Neural cell (in vitro differentiated cells): Measurements from ENCODE around the gene PARD3B.

Experiments
- EP300 ChIP-seq: fragments of 450-650 bp; conservative IDR thresholded peaks from 2 replicates; pipeline ENCODE4 v1.6.1; 2014; ENCODE audit warnings: antibody characterized with exemption, mild to moderate bottlenecking, moderate library complexity; ENCODE audit not compliant: poor library complexity, severe bottlenecking
- EZH2 ChIP-seq: fragments of 200-600, 300-800 bp; shearing (Covaris generic), sonication (generic); IDR thresholded peaks from 2 replicates; pipeline ENCODE4 v1.6.1; 2014; ENCODE audit warnings: antibody characterized with exemption, low read length, borderline replicate concordance, mild to moderate bottlenecking; ENCODE audit not compliant: insufficient read depth, poor library complexity, severe bottlenecking
- MXI1 ChIP-seq: fragments of 450-650 bp; conservative IDR thresholded peaks from 2 replicates; pipeline ENCODE4 v1.6.1; 2014; ENCODE audit warnings: antibody characterized with exemption, mild to moderate bottlenecking; ENCODE audit not compliant: poor library complexity, severe bottlenecking
- POLR2AphosphoS5 ChIP-seq: IDR thresholded peaks from 2 replicates; pipeline ENCODE4 v1.6.1; 2012
- RAD21 ChIP-seq: fragments of 450-650 bp; conservative IDR thresholded peaks from 2 replicates; pipeline ENCODE4 v1.6.1; 2014; ENCODE audit warnings: antibody characterized with exemption, mild to moderate bottlenecking, moderate library complexity
- REST ChIP-seq: IDR thresholded peaks from 2 replicates; pipeline ENCODE4 v1.6.1; 2012; ENCODE audit warnings: borderline replicate concordance
- SMC3 ChIP-seq: fragments of 450-650 bp; conservative IDR thresholded peaks from 2 replicates; pipeline ENCODE4 v1.6.1; 2014; ENCODE audit warnings: antibody characterized with exemption, mild to moderate bottlenecking, moderate library complexity; ENCODE audit not compliant: poor library complexity
- TAF1 ChIP-seq: IDR thresholded peaks from 2 replicates; pipeline ENCODE4 v1.6.1; 2012; ENCODE audit warnings: low read depth
- TF ChIP-seq, protein P1 (sequence below): fragments of 450-650 bp; IDR thresholded peaks from 2 replicates; pipeline ENCODE4 v1.5.1; 2014; ENCODE audit warnings: antibody characterized with exemption, mild to moderate bottlenecking, moderate library complexity; ENCODE audit not compliant: poor library complexity, severe bottlenecking

DNA sequence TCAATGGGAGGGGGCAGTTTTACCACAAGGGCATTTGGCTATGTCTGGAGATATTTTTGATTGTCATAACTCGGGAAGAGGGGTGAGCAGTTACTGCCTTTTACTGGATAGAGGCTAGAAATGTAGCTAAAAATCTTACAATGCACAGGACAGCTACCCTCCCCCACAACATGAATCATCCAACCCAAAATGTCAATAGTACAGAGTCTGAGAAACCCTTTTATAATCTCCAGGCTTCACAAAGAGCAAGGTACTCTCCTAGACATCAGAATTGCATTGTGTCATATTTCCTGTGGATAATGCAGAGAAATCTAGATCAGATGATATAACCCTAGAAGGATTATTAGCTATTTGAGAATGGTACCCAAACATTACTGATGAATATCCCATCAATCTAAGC is 859.9 kb downstream of the PARD3B start:
- TF ChIP-seq EP300 (no peak), TAF1 (no peak), SMC3 (no peak), EZH2 (no peak), RAD21 (no peak), REST (no peak), POLR2AphosphoS5 (no peak), MXI1 (no peak)
- TF ChIP-seq, protein P1, sequence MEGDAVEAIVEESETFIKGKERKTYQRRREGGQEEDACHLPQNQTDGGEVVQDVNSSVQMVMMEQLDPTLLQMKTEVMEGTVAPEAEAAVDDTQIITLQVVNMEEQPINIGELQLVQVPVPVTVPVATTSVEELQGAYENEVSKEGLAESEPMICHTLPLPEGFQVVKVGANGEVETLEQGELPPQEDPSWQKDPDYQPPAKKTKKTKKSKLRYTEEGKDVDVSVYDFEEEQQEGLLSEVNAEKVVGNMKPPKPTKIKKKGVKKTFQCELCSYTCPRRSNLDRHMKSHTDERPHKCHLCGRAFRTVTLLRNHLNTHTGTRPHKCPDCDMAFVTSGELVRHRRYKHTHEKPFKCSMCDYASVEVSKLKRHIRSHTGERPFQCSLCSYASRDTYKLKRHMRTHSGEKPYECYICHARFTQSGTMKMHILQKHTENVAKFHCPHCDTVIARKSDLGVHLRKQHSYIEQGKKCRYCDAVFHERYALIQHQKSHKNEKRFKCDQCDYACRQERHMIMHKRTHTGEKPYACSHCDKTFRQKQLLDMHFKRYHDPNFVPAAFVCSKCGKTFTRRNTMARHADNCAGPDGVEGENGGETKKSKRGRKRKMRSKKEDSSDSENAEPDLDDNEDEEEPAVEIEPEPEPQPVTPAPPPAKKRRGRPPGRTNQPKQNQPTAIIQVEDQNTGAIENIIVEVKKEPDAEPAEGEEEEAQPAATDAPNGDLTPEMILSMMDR, result no peak
